PC-9 (cell line): ENCODE data around the gene PRKCA. TPM values are rescaled to one million over a fixed set of nuclear protein-coding genes. Genes with fewer than 3 reads are reported as not detected.

Source experiments
- BruUV-seq: library from RNA; stranded (reverse); fragments of 400-500 nt; replicated peaks from 2 replicates; lab custom pipeline; 2021; lab: Mats Ljungman, UMichigan
- CTCF ChIA-PET: fragments of 300-600 bp; sonication (Branson Sonifier 250); formaldehyde crosslinking; loops from one replicate; lab custom pipeline; 2022; ENCODE audit warnings: antibody characterized with exemption; lab: Charles Lee
- POLR2A ChIA-PET: fragments of 300-600 bp; sonication (Branson Sonifier 250); formaldehyde crosslinking; loops from one replicate; lab custom pipeline; 2022; ENCODE audit warnings: antibody characterized with exemption; ENCODE audit not compliant: unreplicated experiment; lab: Charles Lee
- DNase-seq, 2 experiments: peaks; one replicate each; pipeline versions ENCODE4 v3.0.0 to v3.0.0-alpha.2; 2015 to 2022; ENCODE audit warnings: mixed read lengths in 1 of 2
- H2AFZ ChIP-seq: fragments of 200-600 bp; sonication (generic); 2 replicates; pipeline ENCODE4 v1.8.1; 2017; ENCODE audit warnings: antibody characterized with exemption
- H3F3A ChIP-seq: fragments of 200-600 bp; sonication (generic); 2 replicates; pipeline ENCODE4 v1.8.1; 2017; ENCODE audit warnings: antibody characterized with exemption, mild to moderate bottlenecking, low read depth; ENCODE audit not compliant: insufficient read depth
- H3K27ac ChIP-seq: fragments of 200-600 bp; sonication (generic); 2 replicates; pipeline ENCODE4 v1.6.1; 2016; ENCODE audit warnings: mixed run types
- H3K27me3 ChIP-seq: fragments of 200-600 bp; sonication (generic); 2 replicates; pipeline ENCODE4 v1.6.1; 2016; ENCODE audit warnings: low read depth, mixed run types; ENCODE audit not compliant: insufficient read depth
- H3K36me3 ChIP-seq: fragments of 200-600 bp; sonication (generic); 2 replicates; pipeline ENCODE4 v1.6.1; 2016; ENCODE audit warnings: low read depth, mixed run types
- H3K4me1 ChIP-seq: fragments of 200-600 bp; sonication (generic); replicated peaks from 2 replicates; pipeline ENCODE4 v1.6.1; 2016; ENCODE audit warnings: mixed run types; ENCODE audit not compliant: insufficient read depth
- H3K4me2 ChIP-seq: fragments of 200-600 bp; sonication (generic); 2 replicates; pipeline ENCODE4 v1.6.1; 2017; ENCODE audit warnings: mixed run types
- H3K4me3 ChIP-seq: fragments of 200-600 bp; sonication (generic); 2 replicates; pipeline ENCODE4 v1.6.1; 2016; ENCODE audit warnings: mixed run types
- H3K79me2 ChIP-seq: fragments of 200-600 bp; sonication (generic); 2 replicates; pipeline ENCODE4 v1.6.1; 2017; ENCODE audit warnings: low read depth, mixed run types
- H3K9me2 ChIP-seq: fragments of 200-600 bp; sonication (generic); 2 replicates; pipeline ENCODE4 v1.8.1; 2017; ENCODE audit warnings: mild to moderate bottlenecking; ENCODE audit not compliant: insufficient read depth
- H3K9me3 ChIP-seq: fragments of 200-600 bp; sonication (generic); 2 replicates; pipeline ENCODE4 v1.8.1; 2016; ENCODE audit warnings: low read depth; ENCODE audit not compliant: insufficient read depth
- H4K20me1 ChIP-seq: fragments of 200-600 bp; sonication (generic); 2 replicates; pipeline ENCODE4 v1.8.1; 2017; ENCODE audit not compliant: insufficient read depth
- CTCF ChIP-seq: fragments of 200-600 bp; sonication (generic); conservative IDR thresholded peaks from 2 replicates; pipeline ENCODE4 v1.6.1; 2017; ENCODE audit warnings: mixed run types, antibody characterized with exemption, mild to moderate bottlenecking, moderate library complexity
- EZH2 ChIP-seq: fragments of 200-600 bp; sonication (generic); IDR thresholded peaks from 2 replicates; pipeline ENCODE4 v1.8.0; 2017; ENCODE audit warnings: antibody characterized with exemption, low read depth
- intact Hi-C: fragments of 100-400 bp; cut with micrococcal nuclease; formaldehyde crosslinking; loops from one replicate; pipeline ENCODE4 v1.10.0; 2022; ENCODE audit not compliant: unreplicated experiment
- total RNA-seq: library from RNA; stranded (reverse); gene quantifications from 2 replicates; pipeline ENCODE4 v1.2.3, GENCODE V29; 2021

The PRKCA gene
- total RNA-seq, 1 experiment from 2014 or later, result 23.1 TPM

GRCh38 chr17:66403846-66404556 lies 101.6 kb downstream of the PRKCA start:
- Histone ChIP-seq H2AFZ (no peak overlapping the region), H3K9me2 (no peaks in the 10 kb centered on the region), H3K36me3 (no peaks in the 10 kb centered on the region), H4K20me1 (no peaks in the 10 kb centered on the region), H3K4me2 (no peak overlapping the region), H3K27ac (no peak overlapping the region), H3K9me3 (no peaks in the 10 kb centered on the region), H3K4me3 (no peak overlapping the region), H3K4me1 (no peaks in the 10 kb centered on the region), H3K27me3 (no peaks in the 10 kb centered on the region), H3F3A (no peaks in the 10 kb centered on the region), H3K79me2 (peaks cover 51% of the 10 kb centered on the region)
- ChIA-PET CTCF (interaction anchor here (0.6 kb wide), 1 partner anchor 211 kb away, joined by 4 read pairs; no protein-coding TSS in a partner anchor), POLR2A (no interaction called here)
- TF ChIP-seq CTCF (no peak), EZH2 (no peak)
- intact Hi-C loops, result no loop called here
- no TSS peak for BruUV-seq
- no peak for DNase-seq

- no peak overlapping the region for H2AFZ ChIP-seq
- intact Hi-C loops, result no loop called here
- H3K4me1 ChIP-seq, result no peaks in the 10 kb centered on the region
- H3K79me2 ChIP-seq, result peaks cover 56% of the 10 kb centered on the region
- DNase-seq, result no peak
- H3K27me3 ChIP-seq, result no peaks in the 10 kb centered on the region
- no peak overlapping the region for H3K4me2 ChIP-seq
- H3K36me3 ChIP-seq, result no peaks in the 10 kb centered on the region
- no peaks in the 10 kb centered on the region for H4K20me1 ChIP-seq
- H3K27ac ChIP-seq, result no peak overlapping the region
- TF ChIP-seq CTCF (no peak), EZH2 (no peak)
- 0 out of 2 replicates have a peak, but pooled peaks cover 2% of the 10 kb centered on the region for H3F3A ChIP-seq
- CTCF ChIA-PET, result interaction anchor here (0.7 kb wide), 1 partner anchor 29 kb away, joined by 3 read pairs; no protein-coding TSS in a partner anchor
- H3K4me3 ChIP-seq, result no peak overlapping the region
- BruUV-seq, result no TSS peak
- no peaks in the 10 kb centered on the region for H3K9me3 ChIP-seq
- POLR2A ChIA-PET, result no interaction called here
- no peaks in the 10 kb centered on the region for H3K9me2 ChIP-seq
These were observed 103.6 kb downstream of the PRKCA start for GRCh38 chr17:66405836-66406677.

GRCh38 chr17:66406701-66407644 lies 104.6 kb downstream of the PRKCA start:
- H3K4me1 ChIP-seq, result no peaks in the 10 kb centered on the region
- no peak overlapping the region for H3K27ac ChIP-seq
- no peaks in the 10 kb centered on the region for H3K36me3 ChIP-seq
- H3F3A ChIP-seq, result 0 out of 2 replicates have a peak, but pooled peaks cover 2% of the 10 kb centered on the region
- H3K4me2 ChIP-seq, result no peak overlapping the region
- no peak overlapping the region for H3K4me3 ChIP-seq
- H4K20me1 ChIP-seq, result no peaks in the 10 kb centered on the region
- H3K27me3 ChIP-seq, result no peaks in the 10 kb centered on the region
- TF ChIP-seq CTCF (no peak), EZH2 (no peak)
- H2AFZ ChIP-seq, result no peak overlapping the region
- H3K9me2 ChIP-seq, result no peaks in the 10 kb centered on the region
- peaks cover 54% of the 10 kb centered on the region for H3K79me2 ChIP-seq
- CTCF ChIA-PET, result interaction anchor here (0.7 kb wide), 1 partner anchor 28 kb away, joined by 3 read pairs; no protein-coding TSS in a partner anchor
- POLR2A ChIA-PET, result no interaction called here
- BruUV-seq, result no TSS peak
- H3K9me3 ChIP-seq, result no peaks in the 10 kb centered on the region
- intact Hi-C loops, result no loop called here
- no peak for DNase-seq
